Measurements from ENCODE around the gene MTERF4.

The MTERF4 gene

GRCh38 chr2:241067501-241068135 is 34.5 kb downstream of the MTERF4 start:
- DNase-seq = no peak

DNA sequence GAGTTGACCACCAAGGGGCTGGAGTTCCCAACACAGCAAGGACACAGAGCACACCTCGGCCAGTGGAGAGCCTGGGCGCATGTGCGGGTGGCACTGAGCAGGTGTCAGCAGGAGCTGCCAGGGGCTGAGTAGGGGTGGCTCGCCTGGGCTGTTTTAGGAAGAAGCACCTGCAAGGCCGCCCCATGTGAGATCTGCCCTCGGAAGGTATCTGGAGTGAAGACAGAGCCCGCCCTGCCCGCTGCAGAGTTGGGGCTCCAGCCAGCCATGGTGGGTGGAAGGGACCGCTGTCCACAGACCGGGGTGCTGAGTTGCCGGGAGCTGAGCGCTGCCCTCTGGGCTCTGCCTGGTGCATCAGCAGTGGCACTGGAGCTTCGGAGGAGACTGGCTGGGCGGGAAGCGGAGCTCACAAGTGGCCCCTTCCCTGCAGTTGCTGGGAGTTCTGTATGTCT is 35.2 kb downstream of the MTERF4 start:
- no peak for DNase-seq

DNA sequence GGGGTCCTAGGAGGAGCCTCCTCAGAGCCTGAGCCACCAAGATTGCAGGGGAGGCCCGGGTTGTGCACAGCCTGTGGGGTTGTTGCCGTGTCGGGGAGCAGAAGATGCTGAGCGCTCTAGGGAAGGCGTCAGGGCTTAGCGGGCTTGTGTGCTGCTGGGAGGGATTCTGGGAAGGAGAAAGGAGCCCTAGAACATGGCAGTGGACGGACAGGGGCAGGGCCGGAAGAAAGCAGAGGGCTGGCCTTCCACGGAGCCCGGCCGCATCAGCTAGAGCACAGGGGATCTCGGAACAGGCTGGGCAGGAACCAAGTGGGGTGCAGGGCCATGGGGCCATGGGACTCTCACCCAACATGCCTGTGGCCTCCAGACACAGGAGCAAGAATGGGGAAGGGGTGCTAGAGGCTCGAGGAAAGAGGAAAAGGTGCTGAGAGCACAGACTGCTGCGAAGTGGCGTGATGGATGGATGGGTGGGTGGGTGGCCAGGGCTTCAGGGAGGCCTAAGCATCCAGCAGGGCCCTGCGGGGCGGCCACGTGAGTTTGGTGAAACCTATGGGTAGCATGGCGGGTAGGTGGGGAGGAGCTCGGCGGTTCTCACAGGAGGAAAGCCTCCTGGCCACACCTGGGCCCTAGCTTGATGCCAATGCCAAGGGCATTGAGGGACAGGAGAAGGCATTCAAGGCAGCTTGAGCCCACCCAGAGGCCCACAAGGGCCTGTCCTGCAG is 35.8 kb downstream of the MTERF4 start:
- no peak for DNase-seq

DNA sequence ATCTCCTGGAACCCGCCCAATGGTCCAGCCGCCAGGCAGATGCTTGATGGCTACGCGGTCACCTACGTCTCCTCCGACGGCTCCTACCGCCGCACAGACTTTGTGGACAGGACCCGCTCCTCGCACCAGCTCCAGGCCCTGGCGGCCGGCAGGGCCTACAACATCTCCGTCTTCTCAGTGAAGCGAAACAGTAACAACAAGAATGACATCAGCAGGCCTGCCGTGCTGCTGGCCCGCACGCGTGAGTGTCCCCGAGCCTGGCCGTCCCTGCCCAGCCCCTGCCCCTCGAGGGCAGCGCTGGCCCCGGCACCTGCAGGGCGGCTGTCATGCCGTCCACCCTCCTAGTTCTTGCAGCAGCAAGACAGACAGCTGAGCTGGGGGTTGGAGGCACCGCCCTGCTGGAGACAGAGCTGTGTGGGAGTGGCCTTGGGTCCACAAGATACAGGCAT is 36.7 kb downstream of the MTERF4 start:
- no peak for DNase-seq

DNA sequence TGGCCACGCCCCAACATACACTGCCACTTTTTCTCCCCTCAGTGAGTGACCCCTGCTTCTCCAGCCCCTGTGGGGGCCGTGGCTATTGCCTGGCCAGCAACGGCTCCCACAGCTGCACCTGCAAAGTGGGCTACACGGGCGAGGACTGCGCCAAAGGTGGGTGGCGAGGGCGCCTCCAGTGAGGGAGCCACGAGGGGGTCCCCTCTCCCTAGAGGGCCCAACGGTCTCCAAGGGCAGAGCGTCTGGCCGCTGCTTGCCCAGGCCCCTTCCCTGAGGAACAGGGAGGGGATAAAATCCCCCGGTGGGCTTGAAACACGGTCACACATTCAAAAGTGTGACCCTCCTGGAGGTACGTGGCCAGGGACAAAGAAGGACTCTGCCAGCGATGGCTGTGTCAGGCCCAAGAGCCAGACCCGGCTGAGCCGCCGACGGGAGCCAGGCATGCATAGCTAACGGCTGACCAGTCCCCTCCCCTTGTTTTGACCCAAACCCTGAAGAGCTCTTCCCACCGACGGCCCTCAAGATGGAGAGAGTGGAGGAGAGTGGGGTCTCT is 37.2 kb downstream of the MTERF4 start:
- no peak for DNase-seq

GRCh38 chr2:241064008-241064801 is 37.9 kb downstream of the MTERF4 start:
- DNase-seq = no peak

- no peak for DNase-seq
Observed at GRCh38 chr2:241063587-241063986, 38.5 kb downstream of the MTERF4 start.

- no peak for DNase-seq
Observed at GRCh38 chr2:241063093-241063551, 39.0 kb downstream of the MTERF4 start.

DNA sequence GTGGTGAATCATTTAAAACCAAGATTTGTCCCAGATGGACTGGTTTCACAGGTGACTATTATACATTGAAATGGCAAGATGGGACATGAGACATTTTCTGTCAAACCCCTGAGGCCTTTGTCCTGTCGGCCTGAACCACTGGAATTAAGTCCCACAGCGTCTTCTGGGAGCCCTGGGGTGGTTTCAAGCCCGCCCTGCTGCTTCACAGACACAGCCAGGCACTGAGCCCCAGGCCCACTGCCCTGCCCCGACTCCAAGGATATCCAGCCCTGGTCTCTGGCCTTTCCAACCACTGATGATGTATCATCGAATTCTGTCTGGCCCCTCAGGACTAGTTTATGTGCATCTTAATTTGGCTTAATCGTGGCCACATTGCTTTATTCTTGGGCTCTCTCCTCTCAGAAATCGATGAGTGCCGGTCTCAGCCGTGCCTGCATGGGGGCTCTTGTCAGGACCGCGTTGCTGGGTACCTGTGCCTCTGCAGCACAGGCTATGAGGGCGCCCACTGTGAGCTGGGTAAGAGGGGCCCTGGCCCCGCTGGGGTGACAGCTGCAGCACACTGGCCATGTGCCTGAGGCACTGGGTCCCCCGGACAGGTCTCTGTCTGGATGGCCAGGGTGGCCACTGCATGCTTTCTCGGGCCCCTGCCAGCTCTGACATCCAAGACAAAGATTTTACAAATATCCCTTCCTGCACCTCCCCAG is 39.5 kb downstream of the MTERF4 start:
- DNase-seq = no peak

- DNase-seq = no peak
Observed at GRCh38 chr2:241061275-241061674, 40.8 kb downstream of the MTERF4 start.

- DNase-seq = no peak
Observed at GRCh38 chr2:241053576-241054251, 48.4 kb downstream of the MTERF4 start.

DNA sequence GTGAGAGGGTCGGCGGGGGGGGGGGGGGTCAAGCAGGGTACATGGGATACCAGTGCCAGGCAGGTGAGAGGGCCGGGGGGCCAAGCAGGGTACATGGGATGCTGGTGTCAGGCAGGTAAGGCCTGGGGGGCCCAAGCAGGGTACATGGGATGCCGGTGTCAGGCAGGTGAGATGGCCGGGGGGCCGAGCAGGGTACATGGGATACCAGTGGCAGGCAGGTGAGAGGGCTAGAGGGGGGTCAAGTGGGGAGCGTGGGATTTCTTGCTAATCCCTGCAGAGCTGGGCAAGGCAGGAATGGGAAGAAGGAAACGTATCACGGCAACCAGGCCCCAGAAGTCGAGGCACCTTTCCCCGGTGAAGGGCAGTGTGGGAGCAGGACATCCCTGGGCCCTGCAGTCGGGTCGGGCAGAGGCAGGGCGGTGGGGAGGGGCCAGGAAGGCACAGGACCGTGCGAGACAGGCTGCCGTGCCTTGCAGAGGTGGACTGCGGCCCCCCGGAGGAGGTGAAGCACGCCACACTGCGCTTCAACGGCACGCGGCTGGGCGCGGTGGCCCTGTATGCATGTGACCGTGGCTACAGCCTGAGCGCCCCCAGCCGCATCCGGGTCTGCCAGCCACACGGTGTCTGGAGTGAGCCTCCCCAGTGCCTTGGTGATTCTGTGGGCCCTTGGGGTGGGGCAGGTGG is 49.3 kb downstream of the MTERF4 start:
- DNase-seq = no peak

- DNase-seq = no peak
Observed at GRCh38 chr2:241051578-241052487, 50.3 kb downstream of the MTERF4 start.

- DNase-seq = no peak
Observed at GRCh38 chr2:241050624-241051577, 51.2 kb downstream of the MTERF4 start.

DNA sequence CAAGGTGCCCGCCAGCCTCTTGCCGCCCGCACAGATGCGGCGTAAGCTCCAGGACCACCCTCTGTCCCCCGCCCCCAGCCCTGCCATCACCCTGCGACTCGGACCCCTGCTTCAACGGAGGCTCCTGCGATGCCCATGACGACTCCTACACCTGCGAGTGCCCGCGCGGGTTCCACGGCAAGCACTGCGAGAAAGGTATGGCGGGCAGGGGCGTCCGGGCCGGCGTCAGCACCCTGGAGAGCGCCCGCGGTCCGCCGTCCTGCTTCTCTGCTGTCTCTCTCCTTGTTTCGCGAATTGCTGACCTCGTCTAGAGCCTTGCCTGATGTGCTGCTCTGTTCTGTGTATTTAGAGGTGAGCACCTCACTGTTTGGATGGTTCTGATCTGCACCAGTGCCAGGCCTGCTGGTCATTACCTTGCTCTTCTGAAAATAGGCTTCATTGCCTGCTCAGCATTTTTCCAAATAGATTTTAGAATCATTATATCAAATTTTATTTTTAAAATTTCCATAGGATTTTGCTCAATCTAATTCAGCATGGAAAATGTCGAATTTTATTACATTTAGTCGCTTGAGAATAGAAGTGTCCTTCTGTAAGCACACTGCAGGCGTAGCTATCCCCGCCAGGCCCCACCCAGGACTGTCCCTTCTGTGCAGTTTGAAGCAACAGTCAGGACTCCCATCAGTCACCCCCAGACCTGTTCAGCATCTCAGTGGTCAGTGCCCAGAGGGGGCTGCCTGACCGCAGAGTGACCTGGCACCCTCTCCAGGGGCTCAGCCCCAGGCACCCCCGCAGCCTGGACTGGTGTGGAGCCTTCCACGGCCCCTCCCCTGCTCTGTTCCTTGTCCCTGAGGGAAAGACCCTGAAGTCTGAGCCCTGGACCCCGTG is 52.1 kb downstream of the MTERF4 start:
- no peak for DNase-seq

DNA sequence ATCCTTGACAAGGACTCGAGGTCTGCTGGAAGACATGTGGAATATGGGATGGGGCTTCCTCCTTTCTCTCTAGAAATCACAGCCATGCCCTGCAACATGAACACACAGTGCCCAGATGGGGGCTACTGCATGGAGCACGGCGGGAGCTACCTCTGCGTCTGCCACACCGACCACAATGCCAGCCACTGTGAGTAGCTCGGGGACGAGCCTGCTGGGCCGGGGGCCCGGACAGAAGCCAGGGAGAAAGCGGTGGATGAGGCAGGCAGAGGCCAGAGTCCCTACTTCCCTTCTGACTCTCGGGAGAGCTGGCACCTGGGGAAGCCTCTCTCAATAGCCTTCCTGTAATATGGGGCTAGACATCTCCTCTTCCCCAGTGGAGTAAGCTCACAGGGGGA is 53.1 kb downstream of the MTERF4 start:
- DNase-seq = no peak

GRCh38 chr2:241048149-241048948 is 53.7 kb downstream of the MTERF4 start:
- no peak for DNase-seq

Data from DMS79 (cell line).